Measurements from ENCODE around the gene ASPN.

Gene ASPN

GRCh38 chr9:92506184-92506857 lies 24.0 kb upstream of the ASPN start:
- DNase-seq (ENCODE audit: low read depth, low spot score) = peak; percentile 33

- no peak for DNase-seq (ENCODE audit: low read depth, low spot score)
Observed at GRCh38 chr9:92504881-92505280, 22.6 kb upstream of the ASPN start.

GRCh38 chr9:92503156-92503555 lies 20.9 kb upstream of the ASPN start:
- no peak for DNase-seq (ENCODE audit: low read depth, low spot score)

GRCh38 chr9:92501671-92502393 lies 19.5 kb upstream of the ASPN start:
- DNase-seq (ENCODE audit: low read depth, low spot score) = no peak

GRCh38 chr9:92500725-92501124 lies 18.4 kb upstream of the ASPN start:
- DNase-seq (ENCODE audit: low read depth, low spot score) = no peak

- DNase-seq (ENCODE audit: low read depth, low spot score) = no peak
Observed at GRCh38 chr9:92499701-92500100, 17.4 kb upstream of the ASPN start.

- no peak for DNase-seq (ENCODE audit: low read depth, low spot score)
Observed at GRCh38 chr9:92496396-92497176, 14.3 kb upstream of the ASPN start.

GRCh38 chr9:92494856-92495255 lies 12.6 kb upstream of the ASPN start:
- DNase-seq (ENCODE audit: low read depth, low spot score) = no peak

- no peak for DNase-seq (ENCODE audit: low read depth, low spot score)
Observed at GRCh38 chr9:92493749-92494387, 11.6 kb upstream of the ASPN start.

- DNase-seq (ENCODE audit: low read depth, low spot score) = no peak
Observed at GRCh38 chr9:92492781-92493401, 10.6 kb upstream of the ASPN start.

GRCh38 chr9:92488681-92489550 lies 6.6 kb upstream of the ASPN start:
- no peak for DNase-seq (ENCODE audit: low read depth, low spot score)

GRCh38 chr9:92486371-92486770 lies 4.1 kb upstream of the ASPN start:
- DNase-seq (ENCODE audit: low read depth, low spot score) = no peak

- no peak for DNase-seq (ENCODE audit: low read depth, low spot score)
Observed at GRCh38 chr9:92484563-92484962, 2.3 kb upstream of the ASPN start.

- no peak for DNase-seq (ENCODE audit: low read depth, low spot score)
Observed at GRCh38 chr9:92483627-92484545, 1.6 kb upstream of the ASPN start.

GRCh38 chr9:92482805-92483204 lies 499 bp upstream of the ASPN start:
- no peak for DNase-seq (ENCODE audit: low read depth, low spot score)

- no peak for DNase-seq (ENCODE audit: low read depth, low spot score)
Observed at GRCh38 chr9:92480986-92481633, 1.2 kb downstream of the ASPN start.

- no peak for DNase-seq (ENCODE audit: low read depth, low spot score)
Observed at GRCh38 chr9:92480291-92480771, 2.0 kb downstream of the ASPN start.

GRCh38 chr9:92479346-92479745 lies 3.0 kb downstream of the ASPN start:
- no peak for DNase-seq (ENCODE audit: low read depth, low spot score)

GRCh38 chr9:92478783-92479182 lies 3.5 kb downstream of the ASPN start:
- DNase-seq (ENCODE audit: low read depth, low spot score) = no peak

Data from brain pericyte (primary cell).